ENCODE measurements around the gene ENGASE. TPM values are rescaled to one million over a fixed set of nuclear protein-coding genes. Genes with fewer than 3 reads are reported as not detected.

ENGASE gene
- total and polyA plus RNA-seq, 3 donors from 2014 or later, result 20.3 to 48.5 (median 34.9) TPM

- intact Hi-C loops (cut with DNase I; ENCODE audit: low total_unique reads), result no loop called here
- no peak for DNase-seq
These were observed 33.0 kb downstream of the ENGASE start for GRCh38 chr17:79107499-79108231.

GRCh38 chr17:79108232-79108850 is 33.7 kb downstream of the ENGASE start:
- TF ChIP-seq, protein P1, sequence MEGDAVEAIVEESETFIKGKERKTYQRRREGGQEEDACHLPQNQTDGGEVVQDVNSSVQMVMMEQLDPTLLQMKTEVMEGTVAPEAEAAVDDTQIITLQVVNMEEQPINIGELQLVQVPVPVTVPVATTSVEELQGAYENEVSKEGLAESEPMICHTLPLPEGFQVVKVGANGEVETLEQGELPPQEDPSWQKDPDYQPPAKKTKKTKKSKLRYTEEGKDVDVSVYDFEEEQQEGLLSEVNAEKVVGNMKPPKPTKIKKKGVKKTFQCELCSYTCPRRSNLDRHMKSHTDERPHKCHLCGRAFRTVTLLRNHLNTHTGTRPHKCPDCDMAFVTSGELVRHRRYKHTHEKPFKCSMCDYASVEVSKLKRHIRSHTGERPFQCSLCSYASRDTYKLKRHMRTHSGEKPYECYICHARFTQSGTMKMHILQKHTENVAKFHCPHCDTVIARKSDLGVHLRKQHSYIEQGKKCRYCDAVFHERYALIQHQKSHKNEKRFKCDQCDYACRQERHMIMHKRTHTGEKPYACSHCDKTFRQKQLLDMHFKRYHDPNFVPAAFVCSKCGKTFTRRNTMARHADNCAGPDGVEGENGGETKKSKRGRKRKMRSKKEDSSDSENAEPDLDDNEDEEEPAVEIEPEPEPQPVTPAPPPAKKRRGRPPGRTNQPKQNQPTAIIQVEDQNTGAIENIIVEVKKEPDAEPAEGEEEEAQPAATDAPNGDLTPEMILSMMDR (IDR thresholded peaks at IDR 0.05), result no peak
- TF ChIP-seq POLR2A (IDR thresholded peaks at IDR 0.05), result no peak
- Histone ChIP-seq H3K4me3 (no peak overlapping the region), H3K9me3 (no peaks in the 10 kb centered on the region), H3K27me3 (no peaks in the 10 kb centered on the region), H3K4me1 (no peaks in the 10 kb centered on the region), H3K36me3 (ENCODE audit: low read depth, missing control alignments) (no peaks in the 10 kb centered on the region), H3K27ac (no peak overlapping the region)
- intact Hi-C loops (cut with DNase I; ENCODE audit: low total_unique reads), result no loop called here
- WGBS, 2 donors, result 73 to 83% methylated on average over 21 to 26 of the region's 26 CpGs
- DNase-seq, result no peak

More at GRCh38 chr17:79107499-79108231, 33.0 kb downstream of the ENGASE start:
- H3K4me1 ChIP-seq, result no peaks in the 10 kb centered on the region
- no peaks in the 10 kb centered on the region for H3K27me3 ChIP-seq
- no peaks in the 10 kb centered on the region for H3K36me3 ChIP-seq (ENCODE audit: low read depth, missing control alignments)
- H3K27ac ChIP-seq, result no peak overlapping the region
- TF ChIP-seq POLR2A (IDR thresholded peaks at IDR 0.05), result no peak
- TF ChIP-seq, protein P1 (IDR thresholded peaks at IDR 0.05), result no peak
- H3K9me3 ChIP-seq, result no peaks in the 10 kb centered on the region
- 86 to 91% methylated on average over 19 to 25 of the region's 25 CpGs for WGBS, 2 donors
- H3K4me3 ChIP-seq, result no peak overlapping the region

GRCh38 chr17:79108870-79109269 is 34.2 kb downstream of the ENGASE start:
- TF ChIP-seq, protein P1 (IDR thresholded peaks at IDR 0.05), result no peak
- TF ChIP-seq POLR2A (IDR thresholded peaks at IDR 0.05), result no peak
- H3K36me3 ChIP-seq (ENCODE audit: low read depth, missing control alignments), result no peaks in the 10 kb centered on the region
- H3K9me3 ChIP-seq, result no peaks in the 10 kb centered on the region
- H3K4me3 ChIP-seq, result no peak overlapping the region
- no peak for DNase-seq
- H3K27me3 ChIP-seq, result no peaks in the 10 kb centered on the region
- intact Hi-C loops (cut with DNase I; ENCODE audit: low total_unique reads), result no loop called here
- WGBS, 2 donors, result 94 to 99% methylated on average over 12 to 15 of the region's 15 CpGs
- H3K4me1 ChIP-seq, result no peaks in the 10 kb centered on the region
- H3K27ac ChIP-seq, result no peak overlapping the region

DNA sequence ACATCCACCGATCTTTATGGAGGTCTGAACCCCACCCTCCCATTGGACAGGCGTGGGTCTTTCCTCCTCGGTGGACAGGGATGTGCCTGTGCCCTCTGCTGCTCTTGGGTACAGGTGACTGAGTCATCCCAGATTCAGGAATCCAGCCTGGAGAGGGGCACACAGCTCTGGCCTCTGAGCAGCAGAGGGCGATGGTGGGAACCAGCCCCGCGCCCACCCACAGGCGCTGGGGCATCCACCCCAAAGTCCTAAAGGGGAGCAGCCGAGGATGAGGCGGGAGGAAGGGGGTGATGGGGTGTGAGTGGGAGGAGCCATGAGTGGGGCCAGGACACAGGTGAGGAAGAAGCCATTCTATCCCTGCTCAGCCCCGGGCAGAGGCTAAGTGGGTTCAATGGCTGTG is 35.0 kb downstream of the ENGASE start:
- WGBS, 2 donors, result 76 to 80% methylated on average over 4 to 10 of the region's 10 CpGs
- no peaks in the 10 kb centered on the region for H3K36me3 ChIP-seq (ENCODE audit: low read depth, missing control alignments)
- intact Hi-C loops (cut with DNase I; ENCODE audit: low total_unique reads), result no loop called here
- no peak overlapping the region for H3K27ac ChIP-seq
- no peak overlapping the region for H3K4me3 ChIP-seq
- TF ChIP-seq, protein P1 (IDR thresholded peaks at IDR 0.05), result no peak
- no peak for TF ChIP-seq POLR2A (IDR thresholded peaks at IDR 0.05)
- no peaks in the 10 kb centered on the region for H3K4me1 ChIP-seq
- H3K27me3 ChIP-seq, result no peaks in the 10 kb centered on the region
- DNase-seq, result no peak
- H3K9me3 ChIP-seq, result no peaks in the 10 kb centered on the region

All from testis (tissue), 3 donors.